A549 (cell line): ENCODE results near the gene CYB561D1. TPM values are rescaled to one million over a fixed set of nuclear protein-coding genes. Genes with fewer than 3 reads are reported as not detected.

Experiments
- ATAC-seq, 2 experiments: fragments of 200-7000 bp in 1 of 2; fragments of >200 bp in 1 of 2; cut with Nextera tagmentation in 1 of 2; cut with Tn5 transposase in 1 of 2; 3 replicates each; pipeline versions ENCODE4 v1.8.0 to v1.9.1; 2018 to 2020; ENCODE audit warnings: mild to moderate bottlenecking in 1 of 2, moderate library complexity in 1 of 2
- CTCF ChIA-PET: fragments of 300-600 bp; sonication (Branson Sonifier 250); formaldehyde crosslinking; extraction: SDS; loops from one replicate; lab custom pipeline; 2021; ENCODE audit warnings: antibody characterized with exemption, inconsistent platforms; lab: Yijun Ruan, JAX
- POLR2A ChIA-PET: fragments of 350-600 bp; formaldehyde crosslinking; extraction: SDS; loops from one replicate; lab custom pipeline; 2021; ENCODE audit warnings: antibody characterized with exemption, inconsistent platforms; lab: Yijun Ruan, JAX
- DNase-seq, 2 experiments: peaks; one replicate each; pipeline versions ENCODE4 v3.0.0 to v3.0.0-alpha.2; 2011 to 2016; ENCODE audit warnings: low read depth in 1 of 2, low spot score in 1 of 2
- FAIRE-seq: peaks from 2 replicates; lab custom pipeline; 2011; peaks lifted over from hg19 to GRCh38; lab: Jason Lieb, UNC
- H3K27ac ChIP-seq, 2 experiments: fragments of >200 bp; sonication (Bioruptor Twin); formaldehyde crosslinking; 3 replicates each; pipeline ENCODE4 v1.5.1; 2016 to 2017
- H3K4me1 ChIP-seq: fragments of >200 bp; sonication (Bioruptor Twin); formaldehyde crosslinking; 3 replicates; pipeline ENCODE4 v1.6.1; 2016
- H3K4me2 ChIP-seq: fragments of >200 bp; sonication (Bioruptor Twin); formaldehyde crosslinking; 3 replicates; pipeline ENCODE4 v1.6.1; 2016
- H3K4me3 ChIP-seq: fragments of >200 bp; sonication (Bioruptor Twin); formaldehyde crosslinking; 3 replicates; pipeline ENCODE4 v1.5.1; 2016
- H3K9me3 ChIP-seq: fragments of >200 bp; sonication (Bioruptor Twin); formaldehyde crosslinking; 3 replicates; pipeline ENCODE4 v1.6.1; 2016
- BHLHE40 ChIP-seq: IDR thresholded peaks from 2 replicates; pipeline ENCODE4 v1.6.1; 2012; ENCODE audit warnings: low read depth, low read length, inconsistent platforms
- CBX2 ChIP-seq: fragments of 200-600 bp; sonication (generic); IDR thresholded peaks from 2 replicates; pipeline ENCODE4 v1.6.1; 2016; ENCODE audit warnings: low read depth, mild to moderate bottlenecking, borderline replicate concordance
- CBX8 ChIP-seq: fragments of 200-600 bp; sonication (generic); IDR thresholded peaks from 2 replicates; pipeline ENCODE4 v1.6.1; 2016
- CHD2 ChIP-seq: fragments of 150-350 bp; IDR thresholded peaks from 2 replicates; pipeline ENCODE4 v1.6.1; 2014; ENCODE audit warnings: low read length; ENCODE audit not compliant: partially characterized antibody
- CHD4 ChIP-seq: fragments of 200-600 bp; sonication (generic); IDR thresholded peaks from 2 replicates; pipeline ENCODE4 v1.6.1; 2016; ENCODE audit warnings: antibody characterized with exemption, mild to moderate bottlenecking, borderline replicate concordance
- EP300 ChIP-seq, 2 experiments: fragments of >200 bp; sonication (Bioruptor Twin); formaldehyde crosslinking; IDR thresholded peaks; 2 replicates in 1 of 2; 3 replicates in 1 of 2; pipeline ENCODE4 v1.6.1; 2016 to 2017
- HOXB5 ChIP-seq: fragments of 250-450 bp; sonication (Bioruptor Pico); IDR thresholded peaks from 2 replicates; pipeline ENCODE4 v1.5.0; 2020; ENCODE audit warnings: mild to moderate bottlenecking, moderate library complexity
- NPAS2 ChIP-seq: fragments of 250-450 bp; sonication (Bioruptor Pico); IDR thresholded peaks from 2 replicates; pipeline ENCODE4 v1.8.0; 2022; ENCODE audit warnings: mild to moderate bottlenecking, moderate library complexity, borderline replicate concordance
- POLR2A ChIP-seq: IDR thresholded peaks from 2 replicates; pipeline ENCODE4 v1.6.1; 2012; ENCODE audit warnings: mild to moderate bottlenecking, low read length
- RFX5 ChIP-seq: fragments of 450-650 bp; IDR thresholded peaks from 2 replicates; pipeline ENCODE4 v1.7.1; 2014; ENCODE audit warnings: antibody characterized with exemption, mild to moderate bottlenecking, moderate library complexity
- TP53 ChIP-seq: fragments of 250-450 bp; sonication (Bioruptor Pico); IDR thresholded peaks from 2 replicates; pipeline ENCODE4 v1.5.0; 2021; ENCODE audit warnings: mild to moderate bottlenecking, moderate library complexity
- ZC3H11A ChIP-seq: fragments of 450-650 bp; IDR thresholded peaks from 2 replicates; pipeline ENCODE4 v1.6.1; 2014; ENCODE audit warnings: antibody characterized with exemption, mild to moderate bottlenecking
- ZNF302 ChIP-seq: fragments of 250-450 bp; sonication (Bioruptor Pico); IDR thresholded peaks from 2 replicates; pipeline ENCODE4 v1.9.0; 2021; ENCODE audit warnings: inconsistent platforms, mild to moderate bottlenecking, moderate library complexity
- WGBS: methylation state at CpG from one replicate; pipeline ENCODE4 v1.1.6; 2017; ENCODE audit errors: missing lambda C conversion rate; 5-methylcytosine and 5-hydroxymethylcytosine counted together
- polyA plus RNA-seq, 4 experiments: library from polyadenylated mRNA; depleted of rRNA in 3 of 4; stranded (reverse); fragments of >200 nt; fragmentation: RNase III in 1 of 4; extraction: RNeasy Plus Mini Kit Qiagen cat#74134 plus additional on column Dnase treatment in 1 of 4; gene quantifications; 2 replicates in 3 of 4; 3 replicates in 1 of 4; pipeline ENCODE4 v1.2.3, GENCODE V29; 2011 to 2017
- TF ChIP-seq, protein P1 (sequence below): IDR thresholded peaks from 2 replicates; pipeline ENCODE4 v1.6.1; 2012; ENCODE audit warnings: low read depth, borderline replicate concordance
- TF ChIP-seq, protein P2 (sequence below): IDR thresholded peaks from 2 replicates; pipeline ENCODE4 v1.6.1; 2012
- TF ChIP-seq, protein P3 (sequence below): fragments of 200-600 bp; sonication (generic); IDR thresholded peaks from 2 replicates; pipeline ENCODE4 v1.6.1; 2016; ENCODE audit warnings: antibody characterized with exemption, mild to moderate bottlenecking, moderate library complexity
- TF ChIP-seq, protein P4 (sequence below): fragments of 150-350 bp; IDR thresholded peaks from 2 replicates; pipeline ENCODE4 v1.6.1; 2014; ENCODE audit warnings: low read depth, mild to moderate bottlenecking, low read length
- TF ChIP-seq, protein P5 (sequence below): fragments of >200 bp; sonication (Bioruptor Twin); formaldehyde crosslinking; IDR thresholded peaks from 2 replicates; pipeline ENCODE4 v1.6.1; 2016
- TF ChIP-seq, protein P6 (sequence below): fragments of 250-450 bp; sonication (Bioruptor Pico); IDR thresholded peaks from 2 replicates; pipeline ENCODE4 v1.5.0; 2020; ENCODE audit warnings: low read depth, mild to moderate bottlenecking, moderate library complexity
- TF ChIP-seq, protein P7 (sequence below): fragments of >200 bp; sonication (Bioruptor Twin); formaldehyde crosslinking; IDR thresholded peaks from 3 replicates; pipeline ENCODE4 v1.5.1; 2016

The CYB561D1 gene
- polyA plus RNA-seq, 2 of the 4 experiments (the other 2 are of a cell fraction) = 4.0 to 5.2 TPM

DNA sequence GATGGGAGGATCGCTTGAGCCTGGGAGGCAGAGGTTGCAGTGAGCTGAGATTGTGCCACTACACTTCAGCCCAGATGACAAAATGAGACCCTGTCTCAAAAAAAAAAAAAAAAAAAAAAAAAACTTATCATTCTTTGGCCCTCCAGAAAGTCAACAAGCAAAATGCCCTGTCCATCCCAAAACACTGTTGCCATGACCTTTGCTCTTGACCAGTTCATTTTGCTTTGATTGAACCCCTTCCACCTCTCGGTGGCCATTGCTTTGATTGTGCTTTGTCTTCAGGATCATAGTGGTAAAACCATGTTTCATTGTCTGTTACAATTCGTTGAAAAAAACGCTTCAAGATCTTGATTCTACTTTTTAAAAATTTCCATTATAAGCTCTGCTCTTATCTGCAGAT, 36.1 kb upstream of the CYB561D1 start:
- DNase-seq (no peak), FAIRE-seq (no peak), ATAC-seq (no peak)
- ChIA-PET POLR2A (no interaction called here), CTCF (interaction anchor here (1.2 to 1.7 kb wide), 3 partner anchors 33 to 75 kb away, joined by 3 to 5 read pairs (median 4); partner anchors contain the start of gene CYB561D1)
- Histone ChIP-seq H3K4me3 (no peak overlapping the region), H3K4me2 (no peak overlapping the region), H3K9me3 (no peaks in the 10 kb centered on the region), H3K27ac (no peak overlapping the region), H3K4me1 (no peaks in the 10 kb centered on the region)
- WGBS = 16% methylated on average over 3 of the region's 4 CpGs
- no peak for TF ChIP-seq EP300 (IDR thresholded peaks at IDR 0.05)
- TF ChIP-seq POLR2A = no peak
- no peak for TF ChIP-seq CHD2
- TF ChIP-seq, protein P1, sequence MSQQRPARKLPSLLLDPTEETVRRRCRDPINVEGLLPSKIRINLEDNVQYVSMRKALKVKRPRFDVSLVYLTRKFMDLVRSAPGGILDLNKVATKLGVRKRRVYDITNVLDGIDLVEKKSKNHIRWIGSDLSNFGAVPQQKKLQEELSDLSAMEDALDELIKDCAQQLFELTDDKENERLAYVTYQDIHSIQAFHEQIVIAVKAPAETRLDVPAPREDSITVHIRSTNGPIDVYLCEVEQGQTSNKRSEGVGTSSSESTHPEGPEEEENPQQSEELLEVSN = no peak

DNA sequence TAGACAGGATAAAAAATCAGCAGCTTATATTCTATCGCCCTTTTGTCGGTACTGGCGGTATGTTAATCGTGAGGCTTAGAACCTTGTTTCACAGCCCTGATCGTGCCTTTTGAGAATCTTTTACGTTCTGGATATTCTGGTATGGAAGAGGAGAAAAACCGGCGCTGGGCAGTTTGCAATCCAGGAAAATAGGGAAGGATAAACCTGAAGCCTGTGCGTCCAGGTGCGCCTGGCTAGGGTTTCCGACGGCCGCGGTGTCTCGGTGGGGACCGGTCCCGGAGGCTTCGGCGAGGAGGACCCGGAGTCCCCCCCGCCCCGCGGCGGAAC, 27.8 kb upstream of the CYB561D1 start:
- Histone ChIP-seq H3K27ac (peak overlapping the region in 1 of 2 experiments; percentile 56; a peak in 3 of 6 replicates), H3K9me3 (no peaks in the 10 kb centered on the region), H3K4me2 (peak overlapping the region; percentile 87), H3K4me1 (no peaks in the 10 kb centered on the region), H3K4me3 (peak overlapping the region; percentile 55)
- WGBS = 14% methylated on average over 9 of the region's 24 CpGs
- POLR2A ChIA-PET = no interaction called here
- no peak; a peak in 1 of 6 replicates for ATAC-seq
- CTCF ChIA-PET = interaction anchor here (0.9 kb wide), 1 partner anchor 24 kb away, joined by 3 read pairs; no protein-coding TSS in a partner anchor
- TF ChIP-seq, protein P1 = no peak
- TF ChIP-seq CBX8 = no peak
- no peak for TF ChIP-seq TP53
- TF ChIP-seq, protein P2, sequence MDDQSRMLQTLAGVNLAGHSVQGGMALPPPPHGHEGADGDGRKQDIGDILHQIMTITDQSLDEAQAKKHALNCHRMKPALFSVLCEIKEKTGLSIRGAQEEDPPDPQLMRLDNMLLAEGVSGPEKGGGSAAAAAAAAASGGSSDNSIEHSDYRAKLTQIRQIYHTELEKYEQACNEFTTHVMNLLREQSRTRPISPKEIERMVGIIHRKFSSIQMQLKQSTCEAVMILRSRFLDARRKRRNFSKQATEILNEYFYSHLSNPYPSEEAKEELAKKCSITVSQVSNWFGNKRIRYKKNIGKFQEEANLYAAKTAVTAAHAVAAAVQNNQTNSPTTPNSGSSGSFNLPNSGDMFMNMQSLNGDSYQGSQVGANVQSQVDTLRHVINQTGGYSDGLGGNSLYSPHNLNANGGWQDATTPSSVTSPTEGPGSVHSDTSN = no peak
- TF ChIP-seq ZC3H11A = no peak
- TF ChIP-seq, protein P3, sequence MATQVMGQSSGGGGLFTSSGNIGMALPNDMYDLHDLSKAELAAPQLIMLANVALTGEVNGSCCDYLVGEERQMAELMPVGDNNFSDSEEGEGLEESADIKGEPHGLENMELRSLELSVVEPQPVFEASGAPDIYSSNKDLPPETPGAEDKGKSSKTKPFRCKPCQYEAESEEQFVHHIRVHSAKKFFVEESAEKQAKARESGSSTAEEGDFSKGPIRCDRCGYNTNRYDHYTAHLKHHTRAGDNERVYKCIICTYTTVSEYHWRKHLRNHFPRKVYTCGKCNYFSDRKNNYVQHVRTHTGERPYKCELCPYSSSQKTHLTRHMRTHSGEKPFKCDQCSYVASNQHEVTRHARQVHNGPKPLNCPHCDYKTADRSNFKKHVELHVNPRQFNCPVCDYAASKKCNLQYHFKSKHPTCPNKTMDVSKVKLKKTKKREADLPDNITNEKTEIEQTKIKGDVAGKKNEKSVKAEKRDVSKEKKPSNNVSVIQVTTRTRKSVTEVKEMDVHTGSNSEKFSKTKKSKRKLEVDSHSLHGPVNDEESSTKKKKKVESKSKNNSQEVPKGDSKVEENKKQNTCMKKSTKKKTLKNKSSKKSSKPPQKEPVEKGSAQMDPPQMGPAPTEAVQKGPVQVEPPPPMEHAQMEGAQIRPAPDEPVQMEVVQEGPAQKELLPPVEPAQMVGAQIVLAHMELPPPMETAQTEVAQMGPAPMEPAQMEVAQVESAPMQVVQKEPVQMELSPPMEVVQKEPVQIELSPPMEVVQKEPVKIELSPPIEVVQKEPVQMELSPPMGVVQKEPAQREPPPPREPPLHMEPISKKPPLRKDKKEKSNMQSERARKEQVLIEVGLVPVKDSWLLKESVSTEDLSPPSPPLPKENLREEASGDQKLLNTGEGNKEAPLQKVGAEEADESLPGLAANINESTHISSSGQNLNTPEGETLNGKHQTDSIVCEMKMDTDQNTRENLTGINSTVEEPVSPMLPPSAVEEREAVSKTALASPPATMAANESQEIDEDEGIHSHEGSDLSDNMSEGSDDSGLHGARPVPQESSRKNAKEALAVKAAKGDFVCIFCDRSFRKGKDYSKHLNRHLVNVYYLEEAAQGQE = no peak
- TF ChIP-seq, protein P4, sequence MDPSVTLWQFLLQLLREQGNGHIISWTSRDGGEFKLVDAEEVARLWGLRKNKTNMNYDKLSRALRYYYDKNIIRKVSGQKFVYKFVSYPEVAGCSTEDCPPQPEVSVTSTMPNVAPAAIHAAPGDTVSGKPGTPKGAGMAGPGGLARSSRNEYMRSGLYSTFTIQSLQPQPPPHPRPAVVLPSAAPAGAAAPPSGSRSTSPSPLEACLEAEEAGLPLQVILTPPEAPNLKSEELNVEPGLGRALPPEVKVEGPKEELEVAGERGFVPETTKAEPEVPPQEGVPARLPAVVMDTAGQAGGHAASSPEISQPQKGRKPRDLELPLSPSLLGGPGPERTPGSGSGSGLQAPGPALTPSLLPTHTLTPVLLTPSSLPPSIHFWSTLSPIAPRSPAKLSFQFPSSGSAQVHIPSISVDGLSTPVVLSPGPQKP = no peak
- no peak for TF ChIP-seq CHD4
- TF ChIP-seq CBX2 = no peak
- TF ChIP-seq, protein P5, sequence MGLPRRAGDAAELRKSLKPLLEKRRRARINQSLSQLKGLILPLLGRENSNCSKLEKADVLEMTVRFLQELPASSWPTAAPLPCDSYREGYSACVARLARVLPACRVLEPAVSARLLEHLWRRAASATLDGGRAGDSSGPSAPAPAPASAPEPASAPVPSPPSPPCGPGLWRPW = no peak
- TF ChIP-seq NPAS2 (CRISPR knock-in tag) = no peak
- no peak for TF ChIP-seq RFX5
- TF ChIP-seq, protein P6, sequence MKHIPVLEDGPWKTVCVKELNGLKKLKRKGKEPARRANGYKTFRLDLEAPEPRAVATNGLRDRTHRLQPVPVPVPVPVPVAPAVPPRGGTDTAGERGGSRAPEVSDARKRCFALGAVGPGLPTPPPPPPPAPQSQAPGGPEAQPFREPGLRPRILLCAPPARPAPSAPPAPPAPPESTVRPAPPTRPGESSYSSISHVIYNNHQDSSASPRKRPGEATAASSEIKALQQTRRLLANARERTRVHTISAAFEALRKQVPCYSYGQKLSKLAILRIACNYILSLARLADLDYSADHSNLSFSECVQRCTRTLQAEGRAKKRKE (CRISPR knock-in tag) = no peak
- TF ChIP-seq, protein P7, sequence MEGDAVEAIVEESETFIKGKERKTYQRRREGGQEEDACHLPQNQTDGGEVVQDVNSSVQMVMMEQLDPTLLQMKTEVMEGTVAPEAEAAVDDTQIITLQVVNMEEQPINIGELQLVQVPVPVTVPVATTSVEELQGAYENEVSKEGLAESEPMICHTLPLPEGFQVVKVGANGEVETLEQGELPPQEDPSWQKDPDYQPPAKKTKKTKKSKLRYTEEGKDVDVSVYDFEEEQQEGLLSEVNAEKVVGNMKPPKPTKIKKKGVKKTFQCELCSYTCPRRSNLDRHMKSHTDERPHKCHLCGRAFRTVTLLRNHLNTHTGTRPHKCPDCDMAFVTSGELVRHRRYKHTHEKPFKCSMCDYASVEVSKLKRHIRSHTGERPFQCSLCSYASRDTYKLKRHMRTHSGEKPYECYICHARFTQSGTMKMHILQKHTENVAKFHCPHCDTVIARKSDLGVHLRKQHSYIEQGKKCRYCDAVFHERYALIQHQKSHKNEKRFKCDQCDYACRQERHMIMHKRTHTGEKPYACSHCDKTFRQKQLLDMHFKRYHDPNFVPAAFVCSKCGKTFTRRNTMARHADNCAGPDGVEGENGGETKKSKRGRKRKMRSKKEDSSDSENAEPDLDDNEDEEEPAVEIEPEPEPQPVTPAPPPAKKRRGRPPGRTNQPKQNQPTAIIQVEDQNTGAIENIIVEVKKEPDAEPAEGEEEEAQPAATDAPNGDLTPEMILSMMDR = no peak
- TF ChIP-seq BHLHE40 = no peak
- no peak for TF ChIP-seq HOXB5 (CRISPR knock-in tag)
- TF ChIP-seq ZNF302 (CRISPR knock-in tag) = no peak
- no peak for DNase-seq
- no peak for FAIRE-seq
